GM21576 (cell line): ENCODE measurements around the gene GIGYF2.
"Not testable (repeated sequence)": the region's sequence is repeated elsewhere in the genome, so short reads cannot be mapped to it uniquely, and the experiment has no call there.

ENCODE experiments used
- ATAC-seq: cut with Tn5 transposase; IDR thresholded peaks from one replicate; pipeline ENCODE4 v1.9.1; 2021; ENCODE audit warnings: mild to moderate bottlenecking, moderate library complexity; ENCODE audit not compliant: unreplicated experiment

Gene GIGYF2

GRCh38 chr2:232810444-232810843, 113.3 kb downstream of the GIGYF2 start:
- no peak for ATAC-seq

GRCh38 chr2:232815569-232815968, 118.4 kb downstream of the GIGYF2 start:
- ATAC-seq, result no peak

- no peak for ATAC-seq
Measured at GRCh38 chr2:232816657-232817056, 119.5 kb downstream of the GIGYF2 start.

- no peak for ATAC-seq
Measured at GRCh38 chr2:232817756-232818155, 120.6 kb downstream of the GIGYF2 start.

- ATAC-seq, result no peak
Measured at GRCh38 chr2:232829988-232830387, 132.9 kb downstream of the GIGYF2 start.

GRCh38 chr2:232831496-232831895, 134.4 kb downstream of the GIGYF2 start:
- no peak for ATAC-seq

GRCh38 chr2:232833830-232834229, 136.7 kb downstream of the GIGYF2 start:
- no peak for ATAC-seq

GRCh38 chr2:232835687-232836208, 138.6 kb downstream of the GIGYF2 start:
- no peak for ATAC-seq

- no peak for ATAC-seq
Measured at GRCh38 chr2:232836934-232837333, 139.8 kb downstream of the GIGYF2 start.

GRCh38 chr2:232838406-232838874, 141.3 kb downstream of the GIGYF2 start:
- ATAC-seq, result peak; percentile 74

- no peak for ATAC-seq
Measured at GRCh38 chr2:232839411-232840079, 142.4 kb downstream of the GIGYF2 start.

GRCh38 chr2:232842689-232843088, 145.6 kb downstream of the GIGYF2 start:
- ATAC-seq, result no peak

- ATAC-seq, result no peak
Measured at GRCh38 chr2:232843834-232844233, 146.7 kb downstream of the GIGYF2 start.

GRCh38 chr2:232846055-232846454, 148.9 kb downstream of the GIGYF2 start:
- ATAC-seq, result no peak

- no peak for ATAC-seq
Measured at GRCh38 chr2:232850039-232850438, 152.9 kb downstream of the GIGYF2 start.

GRCh38 chr2:232852081-232852480, 154.9 kb downstream of the GIGYF2 start:
- ATAC-seq, result not testable (repeated sequence)

- ATAC-seq, result no peak
Measured at GRCh38 chr2:232852676-232853075, 155.5 kb downstream of the GIGYF2 start.

- ATAC-seq, result no peak
Measured at GRCh38 chr2:232854082-232854481, 157.0 kb downstream of the GIGYF2 start.

GRCh38 chr2:232857158-232857563, 160.0 kb downstream of the GIGYF2 start:
- no peak for ATAC-seq

- no peak for ATAC-seq
Measured at GRCh38 chr2:232859385-232859916, 162.3 kb downstream of the GIGYF2 start.

- no peak for ATAC-seq
Measured at GRCh38 chr2:232860593-232861241, 163.6 kb downstream of the GIGYF2 start.

GRCh38 chr2:232861353-232861752, 164.2 kb downstream of the GIGYF2 start:
- ATAC-seq, result no peak
